HG02870 (cell line): ENCODE results near the gene VGLL4.

Source experiments
- ATAC-seq: cut with Tn5 transposase; IDR thresholded peaks from one replicate; pipeline ENCODE4 v1.9.1; 2021; ENCODE audit warnings: mild to moderate bottlenecking, moderate library complexity; ENCODE audit not compliant: unreplicated experiment

VGLL4 gene

GRCh38 chr3:11553436-11554235 is 90.1 kb downstream of the VGLL4 start:
- no peak for ATAC-seq

- no peak for ATAC-seq
These were observed 91.1 kb downstream of the VGLL4 start for GRCh38 chr3:11552289-11553264.

- ATAC-seq: no peak
These were observed 92.7 kb downstream of the VGLL4 start for GRCh38 chr3:11551036-11551435.

- no peak for ATAC-seq
These were observed 94.1 kb downstream of the VGLL4 start for GRCh38 chr3:11549580-11550140.

- ATAC-seq: no peak
These were observed 95.0 kb downstream of the VGLL4 start for GRCh38 chr3:11548721-11549131.

- ATAC-seq: no peak
These were observed 96.2 kb downstream of the VGLL4 start for GRCh38 chr3:11547498-11547897.

- no peak for ATAC-seq
These were observed 96.9 kb downstream of the VGLL4 start for GRCh38 chr3:11546657-11547302.

GRCh38 chr3:11545186-11545851 is 98.4 kb downstream of the VGLL4 start:
- ATAC-seq: no peak

GRCh38 chr3:11544412-11545181 is 99.1 kb downstream of the VGLL4 start:
- ATAC-seq: no peak

- no peak for ATAC-seq
These were observed 99.7 kb downstream of the VGLL4 start for GRCh38 chr3:11543948-11544387.

GRCh38 chr3:11543141-11543947 is 100.4 kb downstream of the VGLL4 start:
- ATAC-seq: no peak

- ATAC-seq: no peak
These were observed 101.2 kb downstream of the VGLL4 start for GRCh38 chr3:11542551-11542950.

GRCh38 chr3:11541321-11542303 is 102.1 kb downstream of the VGLL4 start:
- no peak for ATAC-seq

- ATAC-seq: no peak
These were observed 104.0 kb downstream of the VGLL4 start for GRCh38 chr3:11539677-11540076.

- ATAC-seq: no peak
These were observed 104.5 kb downstream of the VGLL4 start for GRCh38 chr3:11539218-11539617.

- no peak for ATAC-seq
These were observed 105.1 kb downstream of the VGLL4 start for GRCh38 chr3:11538581-11538980.

- ATAC-seq: no peak
These were observed 106.6 kb downstream of the VGLL4 start for GRCh38 chr3:11536936-11537612.
